GM23338 (cell line): ENCODE results near the gene MYO5A. TPM values are rescaled to one million over a fixed set of nuclear protein-coding genes. Genes with fewer than 3 reads are reported as not detected.

Experiments used
- EZH2 ChIP-seq: fragments of 200-600 bp; sonication (generic); IDR thresholded peaks from one replicate; pipeline ENCODE4 v1.8.0; 2017; ENCODE audit warnings: antibody characterized with exemption, mild to moderate bottlenecking, low read depth; ENCODE audit not compliant: unreplicated experiment
- EZH2phosphoT487 ChIP-seq: fragments of 200-600 bp; sonication (generic); IDR thresholded peaks from one replicate; pipeline ENCODE4 v1.8.1; 2018; ENCODE audit warnings: antibody characterized with exemption; ENCODE audit not compliant: unreplicated experiment
- JUNB ChIP-seq: IDR thresholded peaks from one replicate; pipeline ENCODE4 v1.6.1; 2016; ENCODE audit warnings: antibody characterized with exemption; ENCODE audit not compliant: unreplicated experiment
- NANOG ChIP-seq: IDR thresholded peaks from 2 replicates; pipeline ENCODE4 v1.6.1; 2016; ENCODE audit warnings: antibody characterized with exemption, borderline replicate concordance
- POLR2AphosphoS5 ChIP-seq: IDR thresholded peaks from 2 replicates; pipeline ENCODE4 v1.6.1; 2016; ENCODE audit warnings: antibody characterized with exemption, low read depth
- STAT1 ChIP-seq: IDR thresholded peaks from one replicate; pipeline ENCODE4 v1.6.1; 2016; ENCODE audit warnings: antibody characterized with exemption; ENCODE audit not compliant: unreplicated experiment
- ZNF114 ChIP-seq: fragments of 250-450 bp; sonication (Bioruptor Pico); IDR thresholded peaks from 2 replicates; pipeline ENCODE4 v1.5.0; 2020; ENCODE audit warnings: mild to moderate bottlenecking, moderate library complexity
- polyA plus RNA-seq: library from polyadenylated mRNA; unstranded; fragments of >200 nt; fragmentation: Nextera tagmentation; extraction: Ambion mirVana; gene quantifications from 2 replicates; pipeline ENCODE4 v1.2.1, GENCODE V29; 2016
- total RNA-seq: library from RNA; depleted of rRNA; stranded (reverse); fragments of >200 nt; shearing (Covaris generic); gene quantifications from 2 replicates; pipeline ENCODE4 v1.2.3, GENCODE V29; 2014
- TF ChIP-seq, protein P1 (sequence below): fragments of 250-450 bp; sonication (Bioruptor Pico); IDR thresholded peaks from 2 replicates; pipeline ENCODE4 v1.5.0; 2020; ENCODE audit warnings: mild to moderate bottlenecking, moderate library complexity
- TF ChIP-seq, protein P2 (sequence below), 2 experiments: fragments of 200-600 bp in 1 of 2; sonication (generic) in 1 of 2; conservative IDR thresholded peaks; 2 replicates each; pipeline versions ENCODE4 v1.5.1 to v1.6.1; 2016 to 2017; ENCODE audit warnings: antibody characterized with exemption in 2 of 2, low read depth in 2 of 2, mild to moderate bottlenecking in 2 of 2, moderate library complexity in 1 of 2
- TF ChIP-seq, protein P3 (sequence below): IDR thresholded peaks from one replicate; pipeline ENCODE4 v1.6.1; 2018; ENCODE audit warnings: antibody characterized with exemption; ENCODE audit not compliant: unreplicated experiment

The MYO5A gene
- total and polyA plus RNA-seq, 2 experiments from 2014 or later: 5.7 to 31.8 TPM

DNA sequence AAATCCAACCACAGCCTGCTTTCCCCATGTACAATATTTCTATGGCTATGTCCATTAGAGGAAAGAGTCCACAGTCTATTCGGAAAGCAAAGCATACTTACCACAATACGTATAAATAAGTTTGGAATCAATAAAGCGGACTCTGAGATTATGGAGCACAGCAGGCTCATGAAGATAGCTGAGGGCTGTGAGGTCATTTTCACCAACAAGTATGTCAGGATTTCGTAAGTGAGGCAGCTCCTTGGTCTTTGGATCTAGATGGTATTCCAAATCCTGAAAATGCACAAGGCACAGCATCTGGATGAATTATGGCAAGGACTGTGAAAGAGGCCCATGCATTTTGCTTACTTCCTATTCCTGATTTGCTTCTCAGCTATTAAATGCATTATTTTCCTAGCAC is 100.4 kb downstream of the MYO5A start (continued):
- TF ChIP-seq, protein P1, sequence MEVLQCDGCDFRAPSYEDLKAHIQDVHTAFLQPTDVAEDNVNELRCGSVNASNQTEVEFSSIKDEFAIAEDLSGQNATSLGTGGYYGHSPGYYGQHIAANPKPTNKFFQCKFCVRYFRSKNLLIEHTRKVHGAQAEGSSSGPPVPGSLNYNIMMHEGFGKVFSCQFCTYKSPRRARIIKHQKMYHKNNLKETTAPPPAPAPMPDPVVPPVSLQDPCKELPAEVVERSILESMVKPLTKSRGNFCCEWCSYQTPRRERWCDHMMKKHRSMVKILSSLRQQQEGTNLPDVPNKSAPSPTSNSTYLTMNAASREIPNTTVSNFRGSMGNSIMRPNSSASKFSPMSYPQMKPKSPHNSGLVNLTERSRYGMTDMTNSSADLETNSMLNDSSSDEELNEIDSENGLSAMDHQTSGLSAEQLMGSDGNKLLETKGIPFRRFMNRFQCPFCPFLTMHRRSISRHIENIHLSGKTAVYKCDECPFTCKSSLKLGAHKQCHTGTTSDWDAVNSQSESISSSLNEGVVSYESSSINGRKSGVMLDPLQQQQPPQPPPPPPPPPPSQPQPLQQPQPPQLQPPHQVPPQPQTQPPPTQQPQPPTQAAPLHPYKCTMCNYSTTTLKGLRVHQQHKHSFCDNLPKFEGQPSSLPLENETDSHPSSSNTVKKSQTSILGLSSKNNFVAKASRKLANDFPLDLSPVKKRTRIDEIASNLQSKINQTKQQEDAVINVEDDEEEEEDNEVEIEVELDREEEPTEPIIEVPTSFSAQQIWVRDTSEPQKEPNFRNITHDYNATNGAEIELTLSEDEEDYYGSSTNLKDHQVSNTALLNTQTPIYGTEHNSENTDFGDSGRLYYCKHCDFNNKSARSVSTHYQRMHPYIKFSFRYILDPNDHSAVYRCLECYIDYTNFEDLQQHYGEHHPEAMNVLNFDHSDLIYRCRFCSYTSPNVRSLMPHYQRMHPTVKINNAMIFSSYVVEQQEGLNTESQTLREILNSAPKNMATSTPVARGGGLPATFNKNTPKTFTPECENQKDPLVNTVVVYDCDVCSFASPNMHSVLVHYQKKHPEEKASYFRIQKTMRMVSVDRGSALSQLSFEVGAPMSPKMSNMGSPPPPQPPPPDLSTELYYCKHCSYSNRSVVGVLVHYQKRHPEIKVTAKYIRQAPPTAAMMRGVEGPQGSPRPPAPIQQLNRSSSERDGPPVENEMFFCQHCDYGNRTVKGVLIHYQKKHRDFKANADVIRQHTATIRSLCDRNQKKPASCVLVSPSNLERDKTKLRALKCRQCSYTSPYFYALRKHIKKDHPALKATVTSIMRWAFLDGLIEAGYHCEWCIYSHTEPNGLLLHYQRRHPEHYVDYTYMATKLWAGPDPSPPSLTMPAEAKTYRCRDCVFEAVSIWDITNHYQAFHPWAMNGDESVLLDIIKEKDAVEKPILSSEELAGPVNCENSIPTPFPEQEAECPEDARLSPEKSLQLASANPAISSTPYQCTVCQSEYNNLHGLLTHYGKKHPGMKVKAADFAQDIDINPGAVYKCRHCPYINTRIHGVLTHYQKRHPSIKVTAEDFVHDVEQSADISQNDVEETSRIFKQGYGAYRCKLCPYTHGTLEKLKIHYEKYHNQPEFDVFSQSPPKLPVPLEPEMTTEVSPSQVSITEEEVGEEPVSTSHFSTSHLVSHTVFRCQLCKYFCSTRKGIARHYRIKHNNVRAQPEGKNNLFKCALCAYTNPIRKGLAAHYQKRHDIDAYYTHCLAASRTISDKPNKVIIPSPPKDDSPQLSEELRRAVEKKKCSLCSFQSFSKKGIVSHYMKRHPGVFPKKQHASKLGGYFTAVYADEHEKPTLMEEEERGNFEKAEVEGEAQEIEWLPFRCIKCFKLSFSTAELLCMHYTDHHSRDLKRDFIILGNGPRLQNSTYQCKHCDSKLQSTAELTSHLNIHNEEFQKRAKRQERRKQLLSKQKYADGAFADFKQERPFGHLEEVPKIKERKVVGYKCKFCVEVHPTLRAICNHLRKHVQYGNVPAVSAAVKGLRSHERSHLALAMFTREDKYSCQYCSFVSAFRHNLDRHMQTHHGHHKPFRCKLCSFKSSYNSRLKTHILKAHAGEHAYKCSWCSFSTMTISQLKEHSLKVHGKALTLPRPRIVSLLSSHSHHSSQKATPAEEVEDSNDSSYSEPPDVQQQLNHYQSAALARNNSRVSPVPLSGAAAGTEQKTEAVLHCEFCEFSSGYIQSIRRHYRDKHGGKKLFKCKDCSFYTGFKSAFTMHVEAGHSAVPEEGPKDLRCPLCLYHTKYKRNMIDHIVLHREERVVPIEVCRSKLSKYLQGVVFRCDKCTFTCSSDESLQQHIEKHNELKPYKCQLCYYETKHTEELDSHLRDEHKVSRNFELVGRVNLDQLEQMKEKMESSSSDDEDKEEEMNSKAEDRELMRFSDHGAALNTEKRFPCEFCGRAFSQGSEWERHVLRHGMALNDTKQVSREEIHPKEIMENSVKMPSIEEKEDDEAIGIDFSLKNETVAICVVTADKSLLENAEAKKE (CRISPR knock-in tag): no peak
- TF ChIP-seq, protein P2, sequence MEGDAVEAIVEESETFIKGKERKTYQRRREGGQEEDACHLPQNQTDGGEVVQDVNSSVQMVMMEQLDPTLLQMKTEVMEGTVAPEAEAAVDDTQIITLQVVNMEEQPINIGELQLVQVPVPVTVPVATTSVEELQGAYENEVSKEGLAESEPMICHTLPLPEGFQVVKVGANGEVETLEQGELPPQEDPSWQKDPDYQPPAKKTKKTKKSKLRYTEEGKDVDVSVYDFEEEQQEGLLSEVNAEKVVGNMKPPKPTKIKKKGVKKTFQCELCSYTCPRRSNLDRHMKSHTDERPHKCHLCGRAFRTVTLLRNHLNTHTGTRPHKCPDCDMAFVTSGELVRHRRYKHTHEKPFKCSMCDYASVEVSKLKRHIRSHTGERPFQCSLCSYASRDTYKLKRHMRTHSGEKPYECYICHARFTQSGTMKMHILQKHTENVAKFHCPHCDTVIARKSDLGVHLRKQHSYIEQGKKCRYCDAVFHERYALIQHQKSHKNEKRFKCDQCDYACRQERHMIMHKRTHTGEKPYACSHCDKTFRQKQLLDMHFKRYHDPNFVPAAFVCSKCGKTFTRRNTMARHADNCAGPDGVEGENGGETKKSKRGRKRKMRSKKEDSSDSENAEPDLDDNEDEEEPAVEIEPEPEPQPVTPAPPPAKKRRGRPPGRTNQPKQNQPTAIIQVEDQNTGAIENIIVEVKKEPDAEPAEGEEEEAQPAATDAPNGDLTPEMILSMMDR (conservative IDR thresholded peaks at IDR 0.05; ENCODE audit: low read depth in 2 of 2): no peak
- TF ChIP-seq ZNF114 (CRISPR knock-in tag): no peak
- TF ChIP-seq EZH2phosphoT487: no peak
- TF ChIP-seq POLR2AphosphoS5: no peak
- no peak for TF ChIP-seq EZH2
- no peak for TF ChIP-seq JUNB
- no peak for TF ChIP-seq NANOG
- TF ChIP-seq, protein P3, sequence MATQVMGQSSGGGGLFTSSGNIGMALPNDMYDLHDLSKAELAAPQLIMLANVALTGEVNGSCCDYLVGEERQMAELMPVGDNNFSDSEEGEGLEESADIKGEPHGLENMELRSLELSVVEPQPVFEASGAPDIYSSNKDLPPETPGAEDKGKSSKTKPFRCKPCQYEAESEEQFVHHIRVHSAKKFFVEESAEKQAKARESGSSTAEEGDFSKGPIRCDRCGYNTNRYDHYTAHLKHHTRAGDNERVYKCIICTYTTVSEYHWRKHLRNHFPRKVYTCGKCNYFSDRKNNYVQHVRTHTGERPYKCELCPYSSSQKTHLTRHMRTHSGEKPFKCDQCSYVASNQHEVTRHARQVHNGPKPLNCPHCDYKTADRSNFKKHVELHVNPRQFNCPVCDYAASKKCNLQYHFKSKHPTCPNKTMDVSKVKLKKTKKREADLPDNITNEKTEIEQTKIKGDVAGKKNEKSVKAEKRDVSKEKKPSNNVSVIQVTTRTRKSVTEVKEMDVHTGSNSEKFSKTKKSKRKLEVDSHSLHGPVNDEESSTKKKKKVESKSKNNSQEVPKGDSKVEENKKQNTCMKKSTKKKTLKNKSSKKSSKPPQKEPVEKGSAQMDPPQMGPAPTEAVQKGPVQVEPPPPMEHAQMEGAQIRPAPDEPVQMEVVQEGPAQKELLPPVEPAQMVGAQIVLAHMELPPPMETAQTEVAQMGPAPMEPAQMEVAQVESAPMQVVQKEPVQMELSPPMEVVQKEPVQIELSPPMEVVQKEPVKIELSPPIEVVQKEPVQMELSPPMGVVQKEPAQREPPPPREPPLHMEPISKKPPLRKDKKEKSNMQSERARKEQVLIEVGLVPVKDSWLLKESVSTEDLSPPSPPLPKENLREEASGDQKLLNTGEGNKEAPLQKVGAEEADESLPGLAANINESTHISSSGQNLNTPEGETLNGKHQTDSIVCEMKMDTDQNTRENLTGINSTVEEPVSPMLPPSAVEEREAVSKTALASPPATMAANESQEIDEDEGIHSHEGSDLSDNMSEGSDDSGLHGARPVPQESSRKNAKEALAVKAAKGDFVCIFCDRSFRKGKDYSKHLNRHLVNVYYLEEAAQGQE: no peak
- no peak for TF ChIP-seq STAT1
